Measurements from ENCODE around the gene HSBP1L1. TPM values are rescaled to one million over a fixed set of nuclear protein-coding genes. Genes with fewer than 3 reads are reported as not detected.

Gene HSBP1L1
- total RNA-seq, 1 donor from 2014 or later: 6.1 TPM

DNA sequence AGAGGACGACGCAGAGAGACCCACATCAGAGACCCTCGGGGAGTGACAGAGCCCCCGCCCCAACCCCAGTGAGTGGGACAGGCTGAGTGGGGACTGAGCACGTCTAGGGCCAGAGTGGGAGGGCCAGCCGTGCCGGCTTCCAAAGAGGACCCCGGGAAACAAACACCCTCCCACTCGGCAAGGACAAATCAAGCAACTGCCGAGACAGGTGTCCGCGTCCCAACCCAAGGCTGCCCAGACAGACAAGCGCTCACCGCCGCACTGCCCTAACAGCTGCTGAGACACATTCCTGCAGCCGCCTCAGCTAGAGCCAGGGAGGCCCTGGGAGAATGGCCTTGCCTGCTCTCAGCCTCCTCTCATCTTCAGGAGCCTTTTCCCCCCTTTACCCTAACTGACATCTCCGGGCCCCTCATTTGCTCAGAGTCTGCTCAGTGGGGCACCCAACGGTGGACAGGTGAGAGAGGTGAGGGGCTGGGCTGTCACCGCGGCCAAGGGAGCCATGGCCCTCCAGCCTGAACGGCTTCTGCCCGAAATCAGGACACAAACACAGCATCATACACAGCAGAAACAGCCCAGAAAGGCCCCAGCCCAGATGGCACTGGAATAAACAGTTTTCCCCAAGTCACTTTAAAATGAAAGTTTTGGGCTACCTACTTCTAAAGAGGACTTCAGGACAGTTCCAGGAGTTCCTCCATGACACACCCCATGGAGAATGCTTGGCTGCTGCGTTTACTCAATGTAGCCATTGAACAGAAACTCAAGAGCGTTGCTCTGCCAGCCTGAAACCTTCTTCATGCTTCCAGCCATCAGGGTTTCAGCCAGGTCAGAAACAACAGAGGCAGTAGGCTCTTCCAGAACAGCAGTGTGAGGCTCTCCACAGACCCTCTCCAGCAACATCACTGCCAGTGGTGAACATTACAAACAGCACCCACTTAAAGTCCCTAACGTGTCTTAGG is 36.6 kb upstream of the HSBP1L1 start:
- H3K4me1 Mint-ChIP-seq (ENCODE audit: low read depth, unreplicated experiment): no peaks in the 10 kb centered on the region
- Histone ChIP-seq H3K79me2 (ENCODE audit: insufficient read depth, low read length) (peaks cover 41% of the 10 kb centered on the region), H3K9me3 (ENCODE audit: insufficient read depth, low read depth, low read length) (peaks cover 6% of the 10 kb centered on the region), H3K4me3 (ENCODE audit: insufficient read depth, low read depth, low read length) (no peak overlapping the region), H2AFZ (ENCODE audit: low read depth, low read length) (no peak overlapping the region), H3K27ac (ENCODE audit: low read depth, low read length) (no peak overlapping the region), H3K4me2 (ENCODE audit: low read length) (no peak overlapping the region), H3K36me3 (ENCODE audit: insufficient read depth, low read length) (no peaks in the 10 kb centered on the region), H3K27me3 (ENCODE audit: insufficient read depth, low read length) (no peaks in the 10 kb centered on the region), H4K20me1 (ENCODE audit: insufficient read depth, low read length) (peaks cover 59% of the 10 kb centered on the region), H3K9ac (ENCODE audit: low read length) (no peak overlapping the region), H3K4me1 (ENCODE audit: insufficient read depth, low read length) (no peaks in the 10 kb centered on the region)
- H3K4me3 Mint-ChIP-seq (ENCODE audit: unreplicated experiment): no peak overlapping the region
- TF ChIP-seq, protein P1, sequence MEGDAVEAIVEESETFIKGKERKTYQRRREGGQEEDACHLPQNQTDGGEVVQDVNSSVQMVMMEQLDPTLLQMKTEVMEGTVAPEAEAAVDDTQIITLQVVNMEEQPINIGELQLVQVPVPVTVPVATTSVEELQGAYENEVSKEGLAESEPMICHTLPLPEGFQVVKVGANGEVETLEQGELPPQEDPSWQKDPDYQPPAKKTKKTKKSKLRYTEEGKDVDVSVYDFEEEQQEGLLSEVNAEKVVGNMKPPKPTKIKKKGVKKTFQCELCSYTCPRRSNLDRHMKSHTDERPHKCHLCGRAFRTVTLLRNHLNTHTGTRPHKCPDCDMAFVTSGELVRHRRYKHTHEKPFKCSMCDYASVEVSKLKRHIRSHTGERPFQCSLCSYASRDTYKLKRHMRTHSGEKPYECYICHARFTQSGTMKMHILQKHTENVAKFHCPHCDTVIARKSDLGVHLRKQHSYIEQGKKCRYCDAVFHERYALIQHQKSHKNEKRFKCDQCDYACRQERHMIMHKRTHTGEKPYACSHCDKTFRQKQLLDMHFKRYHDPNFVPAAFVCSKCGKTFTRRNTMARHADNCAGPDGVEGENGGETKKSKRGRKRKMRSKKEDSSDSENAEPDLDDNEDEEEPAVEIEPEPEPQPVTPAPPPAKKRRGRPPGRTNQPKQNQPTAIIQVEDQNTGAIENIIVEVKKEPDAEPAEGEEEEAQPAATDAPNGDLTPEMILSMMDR (IDR thresholded peaks at IDR 0.05; ENCODE audit: insufficient read depth, low read depth, low read length): no peak
- TF ChIP-seq EZH2 (IDR thresholded peaks at IDR 0.05; ENCODE audit: insufficient read depth, low read length): no peak
- no peaks in the 10 kb centered on the region for H3K27me3 Mint-ChIP-seq (ENCODE audit: low read depth, unreplicated experiment)
- no peak for DNase-seq (ENCODE audit: low read depth)
- H3K27ac Mint-ChIP-seq (ENCODE audit: unreplicated experiment): no peak overlapping the region
- no peak for FAIRE-seq
- peaks cover 58% of the 10 kb centered on the region for H3K36me3 Mint-ChIP-seq (ENCODE audit: low read depth, unreplicated experiment)
- H3K9me3 Mint-ChIP-seq (ENCODE audit: unreplicated experiment): peaks cover 23% of the 10 kb centered on the region

DNA sequence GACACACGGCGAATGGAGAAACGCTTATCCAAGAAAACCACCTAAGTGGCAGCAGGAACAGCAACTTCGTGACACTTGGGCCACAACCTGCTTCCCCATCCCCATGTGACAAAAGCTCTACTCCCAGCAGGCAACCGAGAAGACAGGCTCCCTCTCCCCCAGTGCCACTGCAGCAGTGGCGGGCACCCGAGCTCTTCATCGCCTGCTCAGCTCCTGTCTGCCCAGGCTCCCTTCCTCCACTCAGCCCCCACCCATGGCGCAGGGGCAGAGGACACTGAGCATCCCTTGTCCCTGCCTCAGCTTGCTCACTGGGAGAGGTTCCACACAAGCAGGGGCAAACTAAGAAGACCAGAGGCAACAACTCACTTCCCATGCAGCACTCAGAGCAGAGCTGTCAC is 35.9 kb upstream of the HSBP1L1 start:
- no peaks in the 10 kb centered on the region for H3K27me3 ChIP-seq (ENCODE audit: insufficient read depth, low read length)
- no peak for DNase-seq (ENCODE audit: low read depth)
- no peak overlapping the region for H3K4me2 ChIP-seq (ENCODE audit: low read length)
- peaks cover 59% of the 10 kb centered on the region for H3K36me3 Mint-ChIP-seq (ENCODE audit: low read depth, unreplicated experiment)
- H3K27me3 Mint-ChIP-seq (ENCODE audit: low read depth, unreplicated experiment): no peaks in the 10 kb centered on the region
- H3K36me3 ChIP-seq (ENCODE audit: insufficient read depth, low read length): no peaks in the 10 kb centered on the region
- no peak overlapping the region for H3K27ac Mint-ChIP-seq (ENCODE audit: unreplicated experiment)
- H3K9ac ChIP-seq (ENCODE audit: low read length): no peak overlapping the region
- TF ChIP-seq EZH2 (IDR thresholded peaks at IDR 0.05; ENCODE audit: insufficient read depth, low read length): no peak
- TF ChIP-seq, protein P1 (IDR thresholded peaks at IDR 0.05; ENCODE audit: insufficient read depth, low read depth, low read length): no peak
- no peak for FAIRE-seq
- no peak overlapping the region for H3K4me3 Mint-ChIP-seq (ENCODE audit: unreplicated experiment)
- peaks cover 27% of the 10 kb centered on the region for H3K9me3 Mint-ChIP-seq (ENCODE audit: unreplicated experiment)
- no peaks in the 10 kb centered on the region for H3K4me1 ChIP-seq (ENCODE audit: insufficient read depth, low read length)
- peaks cover 42% of the 10 kb centered on the region for H3K79me2 ChIP-seq (ENCODE audit: insufficient read depth, low read length)
- no peak overlapping the region for H3K4me3 ChIP-seq (ENCODE audit: insufficient read depth, low read depth, low read length)
- H3K4me1 Mint-ChIP-seq (ENCODE audit: low read depth, unreplicated experiment): no peaks in the 10 kb centered on the region
- peaks cover 6% of the 10 kb centered on the region for H3K9me3 ChIP-seq (ENCODE audit: insufficient read depth, low read depth, low read length)
- no peak overlapping the region for H3K27ac ChIP-seq (ENCODE audit: low read depth, low read length)
- H2AFZ ChIP-seq (ENCODE audit: low read depth, low read length): no peak overlapping the region
- peaks cover 57% of the 10 kb centered on the region for H4K20me1 ChIP-seq (ENCODE audit: insufficient read depth, low read length)
